ENCODE results near the gene LTBP1.

The LTBP1 gene

GRCh38 chr2:33018271-33018670 is 71.5 kb downstream of the LTBP1 start:
- no peak overlapping the region for H3K9ac ChIP-seq (ENCODE audit: low read length)
- no peaks in the 10 kb centered on the region for H3K36me3 ChIP-seq (ENCODE audit: control insufficient read depth, low read depth, low read length)
- H3K27ac ChIP-seq (ENCODE audit: low read length): no peak overlapping the region
- H3K9me3 ChIP-seq (ENCODE audit: control insufficient read depth, low read depth, low read length): no peaks in the 10 kb centered on the region
- no peaks in the 10 kb centered on the region for H3K27me3 ChIP-seq (ENCODE audit: control insufficient read depth, insufficient read depth, low read length)
- no peak overlapping the region for H3K4me3 ChIP-seq (ENCODE audit: low read length)
- peaks cover 18% of the 10 kb centered on the region for H3K4me1 ChIP-seq (ENCODE audit: control insufficient read depth, low read depth, low read length)

DNA sequence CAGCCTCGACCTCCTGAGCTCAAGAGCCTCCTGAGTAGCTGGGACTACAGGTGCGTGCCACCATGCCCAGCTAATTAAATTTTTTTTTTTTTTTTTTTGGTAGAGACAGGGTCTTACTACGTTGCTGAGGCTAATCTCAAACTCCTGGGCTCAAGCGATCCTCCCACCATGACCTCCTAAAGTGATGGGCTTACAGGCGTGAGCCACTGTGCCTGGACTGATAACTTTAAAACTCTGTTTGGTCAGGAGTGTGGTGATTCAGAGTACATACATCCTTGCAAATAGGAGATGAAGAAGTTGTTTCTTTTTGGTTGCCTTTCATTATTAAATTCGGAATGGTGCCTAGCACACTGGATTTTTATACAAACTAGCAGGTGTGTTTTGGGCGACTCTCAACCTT is 73.0 kb downstream of the LTBP1 start:
- Histone ChIP-seq H3K4me3 (ENCODE audit: low read length) (no peak overlapping the region), H3K27me3 (ENCODE audit: control insufficient read depth, insufficient read depth, low read length) (no peaks in the 10 kb centered on the region), H3K9ac (ENCODE audit: low read length) (no peak overlapping the region), H3K36me3 (ENCODE audit: control insufficient read depth, low read depth, low read length) (no peaks in the 10 kb centered on the region), H3K9me3 (ENCODE audit: control insufficient read depth, low read depth, low read length) (no peaks in the 10 kb centered on the region), H3K27ac (ENCODE audit: low read length) (no peak overlapping the region), H3K4me1 (ENCODE audit: control insufficient read depth, low read depth, low read length) (peaks cover 13% of the 10 kb centered on the region)

- Histone ChIP-seq H3K27me3 (ENCODE audit: control insufficient read depth, insufficient read depth, low read length) (no peaks in the 10 kb centered on the region), H3K9ac (ENCODE audit: low read length) (no peak overlapping the region), H3K27ac (ENCODE audit: low read length) (no peak overlapping the region), H3K9me3 (ENCODE audit: control insufficient read depth, low read depth, low read length) (no peaks in the 10 kb centered on the region), H3K36me3 (ENCODE audit: control insufficient read depth, low read depth, low read length) (no peaks in the 10 kb centered on the region), H3K4me3 (ENCODE audit: low read length) (no peak overlapping the region), H3K4me1 (ENCODE audit: control insufficient read depth, low read depth, low read length) (peaks cover 13% of the 10 kb centered on the region)
Measured at GRCh38 chr2:33020883-33021282, 74.1 kb downstream of the LTBP1 start.

- Histone ChIP-seq H3K36me3 (ENCODE audit: control insufficient read depth, low read depth, low read length) (no peaks in the 10 kb centered on the region), H3K4me1 (ENCODE audit: control insufficient read depth, low read depth, low read length) (peaks cover 13% of the 10 kb centered on the region), H3K4me3 (ENCODE audit: low read length) (no peak overlapping the region), H3K27ac (ENCODE audit: low read length) (no peak overlapping the region), H3K9me3 (ENCODE audit: control insufficient read depth, low read depth, low read length) (no peaks in the 10 kb centered on the region), H3K9ac (ENCODE audit: low read length) (no peak overlapping the region), H3K27me3 (ENCODE audit: control insufficient read depth, insufficient read depth, low read length) (no peaks in the 10 kb centered on the region)
Measured at GRCh38 chr2:33021542-33022227, 74.9 kb downstream of the LTBP1 start.

- Histone ChIP-seq H3K4me3 (ENCODE audit: low read length) (no peak overlapping the region), H3K9me3 (ENCODE audit: control insufficient read depth, low read depth, low read length) (no peaks in the 10 kb centered on the region), H3K36me3 (ENCODE audit: control insufficient read depth, low read depth, low read length) (no peaks in the 10 kb centered on the region), H3K4me1 (ENCODE audit: control insufficient read depth, low read depth, low read length) (peaks cover 13% of the 10 kb centered on the region), H3K27ac (ENCODE audit: low read length) (no peak overlapping the region), H3K27me3 (ENCODE audit: control insufficient read depth, insufficient read depth, low read length) (no peaks in the 10 kb centered on the region), H3K9ac (ENCODE audit: low read length) (no peak overlapping the region)
Measured at GRCh38 chr2:33022395-33022985, 75.7 kb downstream of the LTBP1 start.

GRCh38 chr2:33022989-33023727 is 76.4 kb downstream of the LTBP1 start:
- H3K9ac ChIP-seq (ENCODE audit: low read length): no peak overlapping the region
- no peaks in the 10 kb centered on the region for H3K27me3 ChIP-seq (ENCODE audit: control insufficient read depth, insufficient read depth, low read length)
- H3K36me3 ChIP-seq (ENCODE audit: control insufficient read depth, low read depth, low read length): no peaks in the 10 kb centered on the region
- no peaks in the 10 kb centered on the region for H3K9me3 ChIP-seq (ENCODE audit: control insufficient read depth, low read depth, low read length)
- H3K27ac ChIP-seq (ENCODE audit: low read length): no peak overlapping the region
- no peak overlapping the region for H3K4me3 ChIP-seq (ENCODE audit: low read length)
- H3K4me1 ChIP-seq (ENCODE audit: control insufficient read depth, low read depth, low read length): peaks cover 13% of the 10 kb centered on the region

DNA sequence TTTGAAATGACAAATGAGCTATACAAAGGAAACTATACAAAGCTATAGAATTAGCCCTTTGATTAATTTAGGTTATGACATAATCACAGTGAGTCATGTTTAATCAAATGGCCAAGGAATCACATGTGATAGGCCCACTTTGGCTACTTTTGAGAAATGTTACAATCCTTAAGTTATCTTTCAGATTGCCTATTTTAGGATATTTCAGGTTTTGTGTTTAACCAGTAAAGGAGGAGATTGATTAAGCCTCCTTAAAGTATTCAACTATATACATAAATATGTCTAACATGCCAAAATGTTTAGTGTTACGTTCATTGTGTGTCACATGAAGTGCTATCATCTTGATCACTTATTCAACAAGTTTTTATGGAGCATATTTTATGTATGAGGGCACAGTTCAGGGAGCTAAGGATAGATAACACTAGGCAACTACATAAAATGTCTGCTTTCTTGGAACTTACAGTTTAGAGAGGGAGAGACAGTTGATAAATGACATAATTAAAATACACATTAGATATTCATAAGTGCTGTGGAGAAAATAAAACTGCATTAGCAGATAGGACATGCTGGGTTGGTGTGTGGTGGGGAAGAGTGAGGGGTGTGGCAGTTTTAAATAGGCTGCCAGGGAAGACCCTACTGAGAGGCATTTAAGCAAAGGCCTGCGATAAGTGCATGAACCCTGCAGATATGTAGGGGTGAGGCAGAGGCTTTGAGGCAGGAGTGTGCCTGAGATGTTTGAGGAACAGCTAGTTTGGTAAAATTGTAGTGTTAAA is 77.2 kb downstream of the LTBP1 start:
- H3K4me3 ChIP-seq (ENCODE audit: low read length): no peak overlapping the region
- no peaks in the 10 kb centered on the region for H3K9me3 ChIP-seq (ENCODE audit: control insufficient read depth, low read depth, low read length)
- no peaks in the 10 kb centered on the region for H3K27me3 ChIP-seq (ENCODE audit: control insufficient read depth, insufficient read depth, low read length)
- no peaks in the 10 kb centered on the region for H3K36me3 ChIP-seq (ENCODE audit: control insufficient read depth, low read depth, low read length)
- no peak overlapping the region for H3K9ac ChIP-seq (ENCODE audit: low read length)
- H3K4me1 ChIP-seq (ENCODE audit: control insufficient read depth, low read depth, low read length): peaks cover 13% of the 10 kb centered on the region
- H3K27ac ChIP-seq (ENCODE audit: low read length): no peak overlapping the region

GRCh38 chr2:33024758-33025157 is 78.0 kb downstream of the LTBP1 start:
- Histone ChIP-seq H3K27ac (ENCODE audit: low read length) (no peak overlapping the region), H3K4me1 (ENCODE audit: control insufficient read depth, low read depth, low read length) (peaks cover 13% of the 10 kb centered on the region), H3K9ac (ENCODE audit: low read length) (no peak overlapping the region), H3K9me3 (ENCODE audit: control insufficient read depth, low read depth, low read length) (no peaks in the 10 kb centered on the region), H3K27me3 (ENCODE audit: control insufficient read depth, insufficient read depth, low read length) (no peaks in the 10 kb centered on the region), H3K4me3 (ENCODE audit: low read length) (no peak overlapping the region), H3K36me3 (ENCODE audit: control insufficient read depth, low read depth, low read length) (no peaks in the 10 kb centered on the region)

GRCh38 chr2:33029459-33029858 is 82.7 kb downstream of the LTBP1 start:
- Histone ChIP-seq H3K36me3 (ENCODE audit: control insufficient read depth, low read depth, low read length) (no peaks in the 10 kb centered on the region), H3K4me1 (ENCODE audit: control insufficient read depth, low read depth, low read length) (peaks cover 3% of the 10 kb centered on the region), H3K9ac (ENCODE audit: low read length) (no peak overlapping the region), H3K27ac (ENCODE audit: low read length) (no peak overlapping the region), H3K4me3 (ENCODE audit: low read length) (no peak overlapping the region), H3K27me3 (ENCODE audit: control insufficient read depth, insufficient read depth, low read length) (no peaks in the 10 kb centered on the region), H3K9me3 (ENCODE audit: control insufficient read depth, low read depth, low read length) (no peaks in the 10 kb centered on the region)

DNA sequence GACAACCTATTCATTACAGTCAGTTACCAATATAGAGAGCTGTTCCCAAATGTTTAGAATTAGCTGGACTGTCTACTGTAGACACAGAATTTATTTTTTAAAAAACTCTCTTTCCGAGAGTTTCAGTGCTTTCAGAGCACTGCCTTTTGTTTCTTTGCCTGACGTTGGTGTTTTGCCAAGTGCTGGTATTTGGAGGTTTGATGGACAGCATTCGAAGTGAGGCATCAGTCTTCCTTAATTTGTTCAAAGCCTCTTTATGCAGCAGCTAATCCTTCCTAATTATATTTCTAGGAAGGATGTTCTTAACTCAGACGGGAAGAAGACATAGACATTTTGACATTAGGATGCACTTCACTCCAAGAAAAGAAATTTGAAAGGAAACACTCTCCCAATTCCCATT is 83.2 kb downstream of the LTBP1 start:
- Histone ChIP-seq H3K27me3 (ENCODE audit: control insufficient read depth, insufficient read depth, low read length) (no peaks in the 10 kb centered on the region), H3K27ac (ENCODE audit: low read length) (no peak overlapping the region), H3K36me3 (ENCODE audit: control insufficient read depth, low read depth, low read length) (no peaks in the 10 kb centered on the region), H3K4me3 (ENCODE audit: low read length) (no peak overlapping the region), H3K9me3 (ENCODE audit: control insufficient read depth, low read depth, low read length) (no peaks in the 10 kb centered on the region), H3K4me1 (ENCODE audit: control insufficient read depth, low read depth, low read length) (peaks cover 3% of the 10 kb centered on the region), H3K9ac (ENCODE audit: low read length) (no peak overlapping the region)

DNA sequence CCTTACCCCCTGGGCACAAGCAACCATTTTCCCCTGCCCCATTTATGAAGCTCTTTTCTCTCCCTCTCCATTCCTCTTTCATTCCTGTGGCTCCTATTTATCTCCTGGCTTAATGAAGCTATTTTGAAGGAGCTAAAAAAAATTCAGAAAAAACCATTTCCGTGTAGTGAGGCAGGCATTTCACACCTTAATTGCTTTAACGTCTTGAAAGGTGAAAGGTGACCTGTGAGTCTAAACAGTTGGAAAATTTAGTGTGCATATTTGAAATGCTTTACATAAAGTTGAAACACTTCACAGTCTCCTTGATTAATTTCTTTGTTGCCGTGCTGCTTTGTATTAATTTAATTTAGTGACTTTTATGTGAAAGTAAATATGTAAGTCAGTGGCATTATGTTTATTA is 83.6 kb downstream of the LTBP1 start:
- no peaks in the 10 kb centered on the region for H3K9me3 ChIP-seq (ENCODE audit: control insufficient read depth, low read depth, low read length)
- H3K27ac ChIP-seq (ENCODE audit: low read length): no peak overlapping the region
- H3K27me3 ChIP-seq (ENCODE audit: control insufficient read depth, insufficient read depth, low read length): no peaks in the 10 kb centered on the region
- H3K4me1 ChIP-seq (ENCODE audit: control insufficient read depth, low read depth, low read length): peaks cover 3% of the 10 kb centered on the region
- H3K4me3 ChIP-seq (ENCODE audit: low read length): no peak overlapping the region
- H3K36me3 ChIP-seq (ENCODE audit: control insufficient read depth, low read depth, low read length): no peaks in the 10 kb centered on the region
- H3K9ac ChIP-seq (ENCODE audit: low read length): no peak overlapping the region
